H4 (cell line): ENCODE data around the gene TBL1XR1. TPM values are rescaled to one million over a fixed set of nuclear protein-coding genes. Genes with fewer than 3 reads are reported as not detected.
"Not testable (repeated sequence)": the region's sequence is repeated elsewhere in the genome, so short reads cannot be mapped to it uniquely, and the experiment has no call there.

ENCODE experiments used
- DNase-seq: peaks from one replicate; pipeline ENCODE4 v3.0.0-alpha.2; 2015; ENCODE audit warnings: low spot score
- total RNA-seq: library from RNA; depleted of rRNA; stranded (reverse); fragments of >200 nt; shearing (Covaris generic); gene quantifications from 2 replicates; pipeline ENCODE4 v1.2.3, GENCODE V29; 2014

The TBL1XR1 gene
- total RNA-seq, 1 experiment from 2014 or later, result 118 TPM

GRCh38 chr3:177208223-177208622 lies 10.9 kb upstream of the TBL1XR1 start:
- no peak for DNase-seq

GRCh38 chr3:177206936-177207335 lies 9.7 kb upstream of the TBL1XR1 start:
- DNase-seq, result no peak

GRCh38 chr3:177203689-177204395 lies 6.6 kb upstream of the TBL1XR1 start:
- no peak for DNase-seq

GRCh38 chr3:177203016-177203415 lies 5.7 kb upstream of the TBL1XR1 start:
- not testable (repeated sequence) for DNase-seq

GRCh38 chr3:177201700-177202397 lies 4.6 kb upstream of the TBL1XR1 start:
- peak; percentile 90 for DNase-seq

- DNase-seq, result no peak
Measured at GRCh38 chr3:177199206-177199760, 2.0 kb upstream of the TBL1XR1 start.

GRCh38 chr3:177197727-177198460 lies 612 bp upstream of the TBL1XR1 start:
- DNase-seq, result no peak

GRCh38 chr3:177196456-177197040 lies 734 bp downstream of the TBL1XR1 start:
- peak; percentile 57 for DNase-seq

- DNase-seq, result no peak
Measured at GRCh38 chr3:177196008-177196455, 1.2 kb downstream of the TBL1XR1 start.

- peak; percentile 40 for DNase-seq
Measured at GRCh38 chr3:177195242-177195991, 1.9 kb downstream of the TBL1XR1 start.

- DNase-seq, result no peak
Measured at GRCh38 chr3:177194299-177194698, 3.0 kb downstream of the TBL1XR1 start.

- no peak for DNase-seq
Measured at GRCh38 chr3:177193688-177194268, 3.5 kb downstream of the TBL1XR1 start.

- not testable (repeated sequence) for DNase-seq
Measured at GRCh38 chr3:177193275-177193674, 4.0 kb downstream of the TBL1XR1 start.

- DNase-seq, result no peak
Measured at GRCh38 chr3:177190756-177191681, 6.3 kb downstream of the TBL1XR1 start.

- DNase-seq, result not testable (repeated sequence)
Measured at GRCh38 chr3:177190184-177190583, 7.1 kb downstream of the TBL1XR1 start.

- DNase-seq, result not testable (repeated sequence)
Measured at GRCh38 chr3:177188325-177188724, 9.0 kb downstream of the TBL1XR1 start.

GRCh38 chr3:177186306-177186705 lies 11.0 kb downstream of the TBL1XR1 start:
- DNase-seq, result no peak

GRCh38 chr3:177185035-177185574 lies 12.2 kb downstream of the TBL1XR1 start:
- DNase-seq, result no peak

GRCh38 chr3:177184602-177185001 lies 12.7 kb downstream of the TBL1XR1 start:
- not testable (repeated sequence) for DNase-seq
